Stimulated activated CD4-positive, alpha-beta T cell treated with anti-CD3 and anti-CD28 coated beads, Interleukin-2, amount 100 ng/mL, for 4 hours (primary cell): ENCODE measurements around the gene SDF4.
A peak's percentile ranks its signal among the peaks of the same experiment; 100 is the strongest.

Experiments
- DNase-seq: peaks from one replicate; pipeline ENCODE4 v3.0.0-alpha.2; 2020; ENCODE audit warnings: low read depth

The SDF4 gene

GRCh38 chr1:1231400-1232207, at the start of gene SDF4:
Gene SDF4 (minus strand): TSS chr1:1232001. CDS start chr1:1228772, 3,229 bp downstream.
- peak; percentile 96 for DNase-seq

GRCh38 chr1:1280782-1281481, 49.1 kb upstream of the SDF4 start:
- no peak for DNase-seq

GRCh38 chr1:1279028-1279427, 47.2 kb upstream of the SDF4 start:
- DNase-seq: no peak

- DNase-seq: no peak
Measured at GRCh38 chr1:1278620-1279019, 46.8 kb upstream of the SDF4 start.

- DNase-seq: no peak
Measured at GRCh38 chr1:1275836-1276235, 44.0 kb upstream of the SDF4 start.

- no peak for DNase-seq
Measured at GRCh38 chr1:1274931-1275431, 43.2 kb upstream of the SDF4 start.

GRCh38 chr1:1274299-1274930, 42.6 kb upstream of the SDF4 start:
- DNase-seq: no peak

GRCh38 chr1:1273512-1274298, 41.9 kb upstream of the SDF4 start, which contains the start of gene UBE2J2:
Gene UBE2J2 (minus strand): TSS chr1:1273854. CDS start chr1:1267992, 5,862 bp downstream.
- DNase-seq: peak; percentile 91

GRCh38 chr1:1273209-1273511, 41.4 kb upstream of the SDF4 start:
- no peak for DNase-seq

GRCh38 chr1:1272341-1273208, 40.8 kb upstream of the SDF4 start:
- no peak for DNase-seq

- no peak for DNase-seq
Measured at GRCh38 chr1:1270813-1271212, 39.0 kb upstream of the SDF4 start.

GRCh38 chr1:1268284-1268682, 36.5 kb upstream of the SDF4 start:
- DNase-seq: no peak

GRCh38 chr1:1267488-1268283, 35.9 kb upstream of the SDF4 start:
- no peak for DNase-seq

- DNase-seq: no peak
Measured at GRCh38 chr1:1264868-1265272, 33.1 kb upstream of the SDF4 start.

- no peak for DNase-seq
Measured at GRCh38 chr1:1264026-1264425, 32.2 kb upstream of the SDF4 start.

- DNase-seq: no peak
Measured at GRCh38 chr1:1262758-1263157, 31.0 kb upstream of the SDF4 start.

- DNase-seq: no peak
Measured at GRCh38 chr1:1262071-1262470, 30.3 kb upstream of the SDF4 start.

GRCh38 chr1:1260843-1261560, 29.2 kb upstream of the SDF4 start:
- DNase-seq: no peak

GRCh38 chr1:1259951-1260600, 28.3 kb upstream of the SDF4 start:
- DNase-seq: no peak
